Measurements from ENCODE around the gene SLC7A9.

GRCh38 chr19:32829345-32829896, 40.1 kb downstream of the SLC7A9 start:
- TF ChIP-seq, protein P1, sequence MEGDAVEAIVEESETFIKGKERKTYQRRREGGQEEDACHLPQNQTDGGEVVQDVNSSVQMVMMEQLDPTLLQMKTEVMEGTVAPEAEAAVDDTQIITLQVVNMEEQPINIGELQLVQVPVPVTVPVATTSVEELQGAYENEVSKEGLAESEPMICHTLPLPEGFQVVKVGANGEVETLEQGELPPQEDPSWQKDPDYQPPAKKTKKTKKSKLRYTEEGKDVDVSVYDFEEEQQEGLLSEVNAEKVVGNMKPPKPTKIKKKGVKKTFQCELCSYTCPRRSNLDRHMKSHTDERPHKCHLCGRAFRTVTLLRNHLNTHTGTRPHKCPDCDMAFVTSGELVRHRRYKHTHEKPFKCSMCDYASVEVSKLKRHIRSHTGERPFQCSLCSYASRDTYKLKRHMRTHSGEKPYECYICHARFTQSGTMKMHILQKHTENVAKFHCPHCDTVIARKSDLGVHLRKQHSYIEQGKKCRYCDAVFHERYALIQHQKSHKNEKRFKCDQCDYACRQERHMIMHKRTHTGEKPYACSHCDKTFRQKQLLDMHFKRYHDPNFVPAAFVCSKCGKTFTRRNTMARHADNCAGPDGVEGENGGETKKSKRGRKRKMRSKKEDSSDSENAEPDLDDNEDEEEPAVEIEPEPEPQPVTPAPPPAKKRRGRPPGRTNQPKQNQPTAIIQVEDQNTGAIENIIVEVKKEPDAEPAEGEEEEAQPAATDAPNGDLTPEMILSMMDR (IDR thresholded peaks at IDR 0.05): no peak
- no peak for TF ChIP-seq NFE2L1 (CRISPR knock-in tag; IDR thresholded peaks at IDR 0.05)
- TF ChIP-seq, protein P2, sequence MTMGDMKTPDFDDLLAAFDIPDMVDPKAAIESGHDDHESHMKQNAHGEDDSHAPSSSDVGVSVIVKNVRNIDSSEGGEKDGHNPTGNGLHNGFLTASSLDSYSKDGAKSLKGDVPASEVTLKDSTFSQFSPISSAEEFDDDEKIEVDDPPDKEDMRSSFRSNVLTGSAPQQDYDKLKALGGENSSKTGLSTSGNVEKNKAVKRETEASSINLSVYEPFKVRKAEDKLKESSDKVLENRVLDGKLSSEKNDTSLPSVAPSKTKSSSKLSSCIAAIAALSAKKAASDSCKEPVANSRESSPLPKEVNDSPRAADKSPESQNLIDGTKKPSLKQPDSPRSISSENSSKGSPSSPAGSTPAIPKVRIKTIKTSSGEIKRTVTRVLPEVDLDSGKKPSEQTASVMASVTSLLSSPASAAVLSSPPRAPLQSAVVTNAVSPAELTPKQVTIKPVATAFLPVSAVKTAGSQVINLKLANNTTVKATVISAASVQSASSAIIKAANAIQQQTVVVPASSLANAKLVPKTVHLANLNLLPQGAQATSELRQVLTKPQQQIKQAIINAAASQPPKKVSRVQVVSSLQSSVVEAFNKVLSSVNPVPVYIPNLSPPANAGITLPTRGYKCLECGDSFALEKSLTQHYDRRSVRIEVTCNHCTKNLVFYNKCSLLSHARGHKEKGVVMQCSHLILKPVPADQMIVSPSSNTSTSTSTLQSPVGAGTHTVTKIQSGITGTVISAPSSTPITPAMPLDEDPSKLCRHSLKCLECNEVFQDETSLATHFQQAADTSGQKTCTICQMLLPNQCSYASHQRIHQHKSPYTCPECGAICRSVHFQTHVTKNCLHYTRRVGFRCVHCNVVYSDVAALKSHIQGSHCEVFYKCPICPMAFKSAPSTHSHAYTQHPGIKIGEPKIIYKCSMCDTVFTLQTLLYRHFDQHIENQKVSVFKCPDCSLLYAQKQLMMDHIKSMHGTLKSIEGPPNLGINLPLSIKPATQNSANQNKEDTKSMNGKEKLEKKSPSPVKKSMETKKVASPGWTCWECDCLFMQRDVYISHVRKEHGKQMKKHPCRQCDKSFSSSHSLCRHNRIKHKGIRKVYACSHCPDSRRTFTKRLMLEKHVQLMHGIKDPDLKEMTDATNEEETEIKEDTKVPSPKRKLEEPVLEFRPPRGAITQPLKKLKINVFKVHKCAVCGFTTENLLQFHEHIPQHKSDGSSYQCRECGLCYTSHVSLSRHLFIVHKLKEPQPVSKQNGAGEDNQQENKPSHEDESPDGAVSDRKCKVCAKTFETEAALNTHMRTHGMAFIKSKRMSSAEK (CRISPR knock-in tag; IDR thresholded peaks at IDR 0.05; ENCODE audit: borderline replicate concordance): no peak
- TF ChIP-seq, protein P3, sequence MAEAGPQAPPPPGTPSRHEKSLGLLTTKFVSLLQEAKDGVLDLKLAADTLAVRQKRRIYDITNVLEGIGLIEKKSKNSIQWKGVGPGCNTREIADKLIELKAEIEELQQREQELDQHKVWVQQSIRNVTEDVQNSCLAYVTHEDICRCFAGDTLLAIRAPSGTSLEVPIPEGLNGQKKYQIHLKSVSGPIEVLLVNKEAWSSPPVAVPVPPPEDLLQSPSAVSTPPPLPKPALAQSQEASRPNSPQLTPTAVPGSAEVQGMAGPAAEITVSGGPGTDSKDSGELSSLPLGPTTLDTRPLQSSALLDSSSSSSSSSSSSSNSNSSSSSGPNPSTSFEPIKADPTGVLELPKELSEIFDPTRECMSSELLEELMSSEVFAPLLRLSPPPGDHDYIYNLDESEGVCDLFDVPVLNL (CRISPR knock-in tag; IDR thresholded peaks at IDR 0.05; ENCODE audit: borderline replicate concordance, low read depth): no peak

All from WTC11 (cell line).